GM12801 (cell line): ENCODE results near the gene MCEE.

Experiments used
- CTCF ChIP-seq: IDR thresholded peaks from one replicate; pipeline ENCODE4 v1.5.1; 2011; ENCODE audit warnings: control low read depth; ENCODE audit not compliant: insufficient read length; ENCODE audit errors: extremely low read depth

Gene MCEE

GRCh38 chr2:71136174-71136573, 6.1 kb upstream of the MCEE start:
- no peak for TF ChIP-seq CTCF

- no peak for TF ChIP-seq CTCF
Measured at GRCh38 chr2:71133603-71134002, 3.6 kb upstream of the MCEE start.

GRCh38 chr2:71130905-71131244, 846 bp upstream of the MCEE start:
- no peak for TF ChIP-seq CTCF

GRCh38 chr2:71129902-71130151, 202 bp downstream of the MCEE start:
- no peak for TF ChIP-seq CTCF

- TF ChIP-seq CTCF: no peak
Measured at GRCh38 chr2:71129114-71129901, 721 bp downstream of the MCEE start.

GRCh38 chr2:71126957-71127356, 3.1 kb downstream of the MCEE start:
- TF ChIP-seq CTCF: no peak

- no peak for TF ChIP-seq CTCF
Measured at GRCh38 chr2:71125506-71126294, 4.3 kb downstream of the MCEE start.
